Thyroid gland (tissue), 4 donors: ENCODE data around the gene LEFTY2. TPM values are rescaled to one million over a fixed set of nuclear protein-coding genes. Genes with fewer than 3 reads are reported as not detected.

ENCODE experiments used
- DNase-seq, 2 donors: peaks; one replicate each; pipeline ENCODE4 v3.0.0-alpha.2; 2019
- H3K27ac ChIP-seq, 3 donors: fragments of 200-600 bp; sonication (generic); 1 replicate in 2 of 3; 2 replicates in 1 of 3; pipeline ENCODE4 v1.5.1; 2016 to 2019; ENCODE audit warnings: mild to moderate bottlenecking in 1 of 3, moderate library complexity in 1 of 3
- H3K27me3 ChIP-seq: fragments of 200-600 bp; sonication (generic); one replicate; pipeline ENCODE4 v1.5.1; 2019
- H3K36me3 ChIP-seq, 2 donors: fragments of 200-600 bp; sonication (generic); one replicate each; pipeline ENCODE4 v1.5.1; 2016 to 2019
- H3K4me1 ChIP-seq, 2 donors: fragments of 200-600 bp; sonication (generic); one replicate each; pipeline ENCODE4 v1.5.1; 2017 to 2019
- H3K4me3 ChIP-seq, 3 donors: fragments of 200-600 bp; sonication (generic); replicated peaks in 1 of 3; 1 replicate in 2 of 3; 2 replicates in 1 of 3; pipeline ENCODE4 v1.5.1; 2016; ENCODE audit warnings: mild to moderate bottlenecking in 1 of 3
- H3K9me3 ChIP-seq: fragments of 200-600 bp; sonication (generic); one replicate; pipeline ENCODE4 v1.5.1; 2017
- POLR2A ChIP-seq, 2 donors: fragments of 450-650 bp; IDR thresholded peaks; one replicate each; pipeline ENCODE4 v1.6.1; 2017; ENCODE audit warnings: antibody characterized with exemption in 2 of 2, mild to moderate bottlenecking in 2 of 2, moderate library complexity in 1 of 2
- WGBS, 2 donors: methylation state at CpG; one replicate each; pipeline ENCODE4 v1.1.5; 2017; 5-methylcytosine and 5-hydroxymethylcytosine counted together
- intact Hi-C: fragments of 100-400 bp; cut with DNase I; formaldehyde crosslinking; loops from one replicate; pipeline ENCODE4 v1.15.1; 2023
- total RNA-seq, 4 donors: library from RNA; depleted of rRNA; stranded (reverse); fragments of >200 nt; gene quantifications; one replicate each; pipeline ENCODE4 v1.2.3, GENCODE V29; 2016
- TF ChIP-seq, protein P1 (sequence below), 6 experiments: fragments of 200-600 bp in 3 of 6; fragments of 450-650 bp in 3 of 6; sonication (generic) in 3 of 6; IDR thresholded peaks; one replicate each; pipeline ENCODE4 v1.5.1; 2016 to 2019; ENCODE audit warnings: antibody characterized with exemption in 6 of 6, mild to moderate bottlenecking in 2 of 6, inconsistent platforms in 1 of 6, moderate library complexity in 1 of 6

The LEFTY2 gene
- total RNA-seq, 4 donors from 2014 or later = 0.11 to 0.29 TPM; not detected in 2

DNA sequence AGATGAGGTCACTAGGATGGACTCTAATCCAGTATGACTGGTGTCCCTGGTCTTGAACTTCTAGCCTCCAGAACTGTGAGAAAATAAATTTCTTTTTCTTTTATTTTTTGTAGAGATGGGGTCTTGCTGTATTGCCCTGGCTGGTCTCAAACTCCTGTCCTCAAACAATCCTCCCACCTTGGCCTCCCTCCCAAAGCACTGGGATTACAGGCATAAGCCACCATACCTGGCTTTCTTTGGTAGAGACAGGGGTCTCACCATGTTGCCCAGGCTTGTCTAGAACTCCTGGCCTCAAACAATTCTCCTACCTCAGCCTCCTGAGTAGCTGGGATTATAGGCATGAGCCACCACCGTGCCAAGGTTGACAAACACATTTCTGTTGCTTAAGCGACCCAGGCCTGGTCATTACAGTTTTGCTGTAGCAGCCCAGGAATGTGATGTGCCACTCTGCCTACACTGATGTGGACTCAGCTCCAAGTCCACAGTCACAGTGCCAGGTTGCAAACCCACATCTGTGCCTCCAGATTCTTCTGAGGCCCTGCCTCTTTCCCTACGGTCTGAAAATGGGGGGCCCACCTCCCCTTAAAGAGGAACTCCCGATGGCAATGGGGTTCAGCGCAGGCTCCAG, 32.9 kb downstream of the LEFTY2 start:
- intact Hi-C loops = no loop called here
- peaks cover 0 to 8% of the 10 kb centered on the region in 2 donors for H3K4me1 ChIP-seq
- no peaks in the 10 kb centered on the region for H3K9me3 ChIP-seq
- H3K27ac ChIP-seq = no peak overlapping the region
- no peaks in the 10 kb centered on the region for H3K36me3 ChIP-seq
- 87 to 98% methylated on average over 4 to 5 of the region's 5 CpGs for WGBS, 2 donors
- no peak for DNase-seq
- H3K4me3 ChIP-seq = no peak overlapping the region
- no peaks in the 10 kb centered on the region for H3K27me3 ChIP-seq
- no peak for TF ChIP-seq POLR2A (IDR thresholded peaks at IDR 0.05)
- TF ChIP-seq, protein P1, sequence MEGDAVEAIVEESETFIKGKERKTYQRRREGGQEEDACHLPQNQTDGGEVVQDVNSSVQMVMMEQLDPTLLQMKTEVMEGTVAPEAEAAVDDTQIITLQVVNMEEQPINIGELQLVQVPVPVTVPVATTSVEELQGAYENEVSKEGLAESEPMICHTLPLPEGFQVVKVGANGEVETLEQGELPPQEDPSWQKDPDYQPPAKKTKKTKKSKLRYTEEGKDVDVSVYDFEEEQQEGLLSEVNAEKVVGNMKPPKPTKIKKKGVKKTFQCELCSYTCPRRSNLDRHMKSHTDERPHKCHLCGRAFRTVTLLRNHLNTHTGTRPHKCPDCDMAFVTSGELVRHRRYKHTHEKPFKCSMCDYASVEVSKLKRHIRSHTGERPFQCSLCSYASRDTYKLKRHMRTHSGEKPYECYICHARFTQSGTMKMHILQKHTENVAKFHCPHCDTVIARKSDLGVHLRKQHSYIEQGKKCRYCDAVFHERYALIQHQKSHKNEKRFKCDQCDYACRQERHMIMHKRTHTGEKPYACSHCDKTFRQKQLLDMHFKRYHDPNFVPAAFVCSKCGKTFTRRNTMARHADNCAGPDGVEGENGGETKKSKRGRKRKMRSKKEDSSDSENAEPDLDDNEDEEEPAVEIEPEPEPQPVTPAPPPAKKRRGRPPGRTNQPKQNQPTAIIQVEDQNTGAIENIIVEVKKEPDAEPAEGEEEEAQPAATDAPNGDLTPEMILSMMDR (IDR thresholded peaks at IDR 0.05) = no peak

GRCh38 chr1:225907341-225907740, 33.7 kb downstream of the LEFTY2 start:
- Histone ChIP-seq H3K27me3 (no peaks in the 10 kb centered on the region), H3K4me3 (no peak overlapping the region), H3K27ac (no peak overlapping the region), H3K4me1 (peaks cover 0 to 8% of the 10 kb centered on the region in 2 donors), H3K36me3 (no peaks in the 10 kb centered on the region), H3K9me3 (no peaks in the 10 kb centered on the region)
- intact Hi-C loops = no loop called here
- 94 to 100% methylated on average over 3 to 4 of the region's 7 CpGs for WGBS, 2 donors
- no peak for DNase-seq
- TF ChIP-seq, protein P1 (IDR thresholded peaks at IDR 0.05) = no peak
- TF ChIP-seq POLR2A (IDR thresholded peaks at IDR 0.05) = no peak

GRCh38 chr1:225906467-225906866, 34.6 kb downstream of the LEFTY2 start:
- 90 to 98% methylated on average over 6 of the region's 6 CpGs for WGBS, 2 donors
- Histone ChIP-seq H3K27me3 (no peaks in the 10 kb centered on the region), H3K4me1 (peaks cover 0 to 5% of the 10 kb centered on the region in 2 donors), H3K4me3 (no peak overlapping the region), H3K27ac (no peak overlapping the region), H3K9me3 (no peaks in the 10 kb centered on the region), H3K36me3 (no peaks in the 10 kb centered on the region)
- no peak for TF ChIP-seq POLR2A (IDR thresholded peaks at IDR 0.05)
- TF ChIP-seq, protein P1 (IDR thresholded peaks at IDR 0.05) = no peak
- DNase-seq = no peak
- intact Hi-C loops = no loop called here

- H3K4me1 ChIP-seq = no peaks in the 10 kb centered on the region
- no peak overlapping the region for H3K27ac ChIP-seq
- TF ChIP-seq POLR2A (IDR thresholded peaks at IDR 0.05) = no peak
- TF ChIP-seq, protein P1 (IDR thresholded peaks at IDR 0.05) = no peak
- WGBS, 2 donors = 88 to 91% methylated on average over 4 of the region's 4 CpGs
- no peaks in the 10 kb centered on the region for H3K27me3 ChIP-seq
- H3K36me3 ChIP-seq = no peaks in the 10 kb centered on the region
- intact Hi-C loops = no loop called here
- no peak overlapping the region for H3K4me3 ChIP-seq
- DNase-seq = no peak
- no peaks in the 10 kb centered on the region for H3K9me3 ChIP-seq
These were observed 37.4 kb downstream of the LEFTY2 start for GRCh38 chr1:225903623-225904022.

DNA sequence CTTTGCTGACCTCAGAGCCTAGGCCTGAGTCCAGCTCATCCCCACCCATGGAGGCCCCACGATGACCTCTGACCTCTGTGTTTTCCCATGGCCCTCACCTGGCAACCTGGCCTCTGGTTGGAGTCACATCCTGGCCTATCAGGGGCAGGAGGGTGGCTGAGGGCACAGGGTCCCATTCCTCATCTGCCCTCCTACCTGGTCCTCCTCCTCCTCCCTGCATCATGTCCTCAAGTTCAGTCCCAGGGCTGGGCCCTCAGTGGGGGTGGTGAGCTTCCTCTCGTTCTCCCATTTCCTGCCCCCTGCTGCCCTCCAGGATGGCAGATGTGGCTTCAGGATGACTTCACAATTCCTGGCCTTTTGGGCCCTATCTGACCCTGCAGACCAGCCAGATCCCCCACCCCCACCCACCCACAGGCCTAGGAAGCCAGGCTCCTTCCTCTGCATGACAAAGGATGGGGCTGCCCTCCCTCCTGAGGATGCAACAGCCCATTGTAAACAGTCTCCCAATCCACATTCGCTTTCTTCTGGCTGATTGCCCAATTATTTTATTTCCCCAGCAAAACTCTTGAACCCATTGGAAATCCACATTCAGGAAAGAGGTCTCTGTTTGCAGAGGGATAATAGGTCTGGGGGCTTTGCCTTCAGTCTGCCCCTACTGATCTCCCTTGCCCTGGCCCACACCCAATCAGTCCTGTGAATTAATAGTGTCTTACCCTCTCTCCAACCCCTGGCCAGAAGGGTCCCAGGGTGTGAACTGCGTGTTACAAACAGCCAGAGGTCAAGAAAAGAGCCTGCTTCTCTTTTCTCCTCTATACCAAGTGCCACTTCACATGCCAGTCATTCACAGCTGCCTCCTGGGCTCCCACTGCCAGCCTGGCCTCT, 41.7 kb downstream of the LEFTY2 start:
- Histone ChIP-seq H3K27me3 (no peaks in the 10 kb centered on the region), H3K4me3 (no peak overlapping the region), H3K27ac (no peak overlapping the region), H3K36me3 (no peaks in the 10 kb centered on the region), H3K9me3 (no peaks in the 10 kb centered on the region), H3K4me1 (no peaks in the 10 kb centered on the region)
- DNase-seq = no peak
- intact Hi-C loops = no loop called here
- WGBS, 2 donors = 67 to 77% methylated on average over 3 to 4 of the region's 4 CpGs
- TF ChIP-seq, protein P1 (IDR thresholded peaks at IDR 0.05) = no peak
